HEK293 (cell line): ENCODE results near the gene ALOX5.
"Not testable (repeated sequence)": the region's sequence is repeated elsewhere in the genome, so short reads cannot be mapped to it uniquely, and the experiment has no call there.

Experiments
- CTCF ChIP-seq: fragments of 450-650 bp; formaldehyde crosslinking; IDR thresholded peaks from 2 replicates; pipeline ENCODE4 v1.5.1; 2016; ENCODE audit warnings: missing biosample characterization, missing genetic modification characterization
- HIC1 ChIP-seq: fragments of 450-650 bp; formaldehyde crosslinking; IDR thresholded peaks from 2 replicates; pipeline ENCODE4 v1.5.1; 2016; ENCODE audit warnings: missing biosample characterization, missing genetic modification characterization
- KLF7 ChIP-seq: fragments of 450-650 bp; formaldehyde crosslinking; IDR thresholded peaks from 2 replicates; pipeline ENCODE4 v1.5.1; 2016; ENCODE audit warnings: missing biosample characterization, missing genetic modification characterization, borderline replicate concordance
- PATZ1 ChIP-seq: fragments of 450-650 bp; formaldehyde crosslinking; IDR thresholded peaks from 2 replicates; pipeline ENCODE4 v1.5.1; 2016; ENCODE audit warnings: missing biosample characterization, missing genetic modification characterization
- ZNF121 ChIP-seq: fragments of 450-650 bp; formaldehyde crosslinking; IDR thresholded peaks from 2 replicates; pipeline ENCODE4 v1.5.1; 2016; ENCODE audit warnings: missing biosample characterization, missing genetic modification characterization
- ZNF19 ChIP-seq: fragments of 450-650 bp; formaldehyde crosslinking; IDR thresholded peaks from 2 replicates; pipeline ENCODE4; 2016; ENCODE audit warnings: missing biosample characterization, missing genetic modification characterization, low read depth
- ZNF202 ChIP-seq: fragments of 450-650 bp; formaldehyde crosslinking; IDR thresholded peaks from 2 replicates; pipeline ENCODE4 v1.5.1; 2016; ENCODE audit warnings: missing biosample characterization, missing genetic modification characterization, borderline replicate concordance
- ZNF426 ChIP-seq: fragments of 450-650 bp; formaldehyde crosslinking; IDR thresholded peaks from 2 replicates; pipeline ENCODE4 v1.5.1; 2017; ENCODE audit warnings: missing biosample characterization, missing genetic modification characterization, mild to moderate bottlenecking, inconsistent platforms, moderate library complexity
- ZNF558 ChIP-seq: fragments of 450-650 bp; formaldehyde crosslinking; IDR thresholded peaks from 2 replicates; pipeline ENCODE4 v1.5.1; 2016; ENCODE audit warnings: missing biosample characterization, missing genetic modification characterization
- ZNF677 ChIP-seq: fragments of 450-650 bp; IDR thresholded peaks from 2 replicates; pipeline ENCODE4 v1.5.0; 2018; ENCODE audit warnings: missing biosample characterization, mild to moderate bottlenecking, missing genetic modification characterization, moderate library complexity

- not testable (repeated sequence) for TF ChIP-seq ZNF426 (tag by site-specific recombination); ZNF558 (tag by site-specific recombination); ZNF19; CTCF (tag by site-specific recombination); ZNF202 (tag by site-specific recombination); HIC1 (tag by site-specific recombination); ZNF677 (tag by site-specific recombination); PATZ1 (tag by site-specific recombination); ZNF121 (tag by site-specific recombination); KLF7
Observed at GRCh38 chr10:45347464-45347863, 26.6 kb upstream of the ALOX5 start.
